ENCODE data around the gene TOB1.
A peak's percentile ranks its signal among the peaks of the same experiment; 100 is the strongest.
"Not testable (repeated sequence)": the region's sequence is repeated elsewhere in the genome, so short reads cannot be mapped to it uniquely, and the experiment has no call there.

The TOB1 gene

DNA sequence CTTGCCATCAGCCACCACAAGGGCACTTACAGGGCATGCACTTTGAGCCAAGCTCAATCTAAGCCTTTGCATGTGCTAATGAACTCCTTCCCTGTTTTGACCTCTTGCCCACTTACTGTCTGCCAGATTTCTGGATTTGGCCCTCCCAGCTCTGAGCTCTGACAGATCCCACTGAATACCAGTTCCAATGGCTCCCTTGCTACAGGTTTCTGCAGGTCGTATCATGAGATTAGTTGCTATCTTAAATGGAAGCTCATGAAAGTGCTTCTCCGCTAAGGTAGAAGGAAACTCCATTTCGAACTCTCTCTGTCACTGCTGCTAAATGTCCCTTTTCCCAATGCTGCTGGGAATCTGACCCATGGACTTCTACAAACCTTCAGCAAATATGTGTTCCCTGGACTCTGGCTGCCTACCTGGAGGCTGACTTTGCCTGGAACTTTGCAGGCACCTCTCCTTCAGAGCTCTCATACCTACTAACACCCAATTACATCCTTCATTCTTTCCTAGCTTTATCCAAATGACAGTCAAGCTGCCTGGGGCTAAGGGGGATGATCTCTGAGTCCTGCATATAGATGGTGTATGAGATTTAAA is 23.5 kb upstream of the TOB1 start:
- TF ChIP-seq POLR2A (IDR thresholded peaks at IDR 0.05; ENCODE audit: low read length) = no peak
- no peak for TF ChIP-seq GATA1 (IDR thresholded peaks at IDR 0.05; ENCODE audit: low read depth, low read length)
- DNase-seq = no peak

DNA sequence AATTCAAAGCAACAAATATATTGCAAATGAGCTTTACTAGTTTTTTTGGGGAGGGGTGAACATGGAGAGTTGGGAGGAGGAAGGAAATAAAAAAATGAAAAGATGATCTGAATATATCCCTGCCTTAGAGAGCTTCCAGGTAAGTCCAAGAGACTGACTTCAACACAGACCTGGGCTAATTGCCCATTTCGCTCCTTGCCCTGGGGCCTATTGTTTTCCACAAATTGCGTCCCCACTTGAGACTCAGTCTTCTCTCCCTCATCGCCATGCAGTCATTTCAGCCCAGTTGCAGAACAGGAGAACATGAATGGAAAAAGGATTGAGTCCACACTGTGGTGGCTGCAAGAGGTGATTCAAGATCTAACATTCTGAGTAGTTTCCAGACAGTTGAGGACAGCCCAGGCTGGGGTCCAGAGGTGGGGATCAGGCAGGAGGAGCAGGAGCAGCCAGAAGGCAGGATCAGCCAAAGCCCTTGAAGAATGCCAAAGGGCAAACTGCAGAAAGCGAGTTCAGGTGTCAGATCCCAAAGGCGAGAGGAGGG is 21.6 kb upstream of the TOB1 start:
- DNase-seq = no peak
- TF ChIP-seq POLR2A (IDR thresholded peaks at IDR 0.05; ENCODE audit: low read length) (no peak), GATA1 (IDR thresholded peaks at IDR 0.05; ENCODE audit: low read depth, low read length) (no peak)

DNA sequence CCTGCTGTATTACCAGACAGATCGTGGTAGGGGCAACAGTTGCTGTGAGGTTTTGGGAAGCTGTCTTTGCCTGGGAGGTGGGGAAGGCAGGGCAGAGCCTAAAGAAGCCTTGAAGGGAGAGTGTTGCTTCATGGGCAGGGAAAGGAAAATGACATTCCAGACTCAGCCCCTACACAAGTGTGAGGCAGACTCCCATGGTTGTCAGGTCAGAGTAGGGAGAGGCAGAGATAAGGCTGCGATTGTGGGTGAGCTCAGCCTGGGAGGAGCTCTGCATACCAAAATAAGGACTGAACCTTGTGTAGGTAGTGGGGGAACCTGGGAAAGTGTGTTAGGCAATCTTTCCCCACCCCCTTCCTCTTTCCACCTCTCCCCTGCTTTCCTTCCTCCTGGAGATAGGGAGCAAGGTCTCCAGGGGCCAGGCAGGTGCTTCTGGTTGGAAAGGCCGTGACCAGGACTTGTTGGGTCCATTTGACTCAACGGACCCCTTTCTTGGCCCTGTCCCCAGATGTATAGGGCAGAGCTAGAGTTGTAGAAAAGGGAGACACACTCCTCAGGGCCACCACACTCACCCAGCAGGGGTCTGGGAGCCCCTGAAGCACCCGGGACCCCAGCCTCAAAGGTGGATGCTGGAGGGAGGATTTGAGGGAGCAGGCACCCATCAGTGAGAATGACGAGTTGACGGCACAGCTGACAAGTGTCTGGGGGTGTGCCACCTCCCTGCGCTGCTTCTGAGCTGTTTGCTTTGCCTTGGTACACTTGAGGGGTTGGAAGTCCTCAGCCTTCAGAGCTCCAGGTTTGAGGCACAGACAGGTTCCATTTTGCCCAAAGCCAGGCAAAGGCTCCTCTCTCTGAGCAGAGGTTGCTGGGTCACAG is 18.5 kb upstream of the TOB1 start:
- TF ChIP-seq GATA1 (IDR thresholded peaks at IDR 0.05; ENCODE audit: low read depth, low read length) (no peak), POLR2A (IDR thresholded peaks at IDR 0.05; ENCODE audit: low read length) (no peak)
- DNase-seq = peak in 1 of 2 experiments; percentile 14

DNA sequence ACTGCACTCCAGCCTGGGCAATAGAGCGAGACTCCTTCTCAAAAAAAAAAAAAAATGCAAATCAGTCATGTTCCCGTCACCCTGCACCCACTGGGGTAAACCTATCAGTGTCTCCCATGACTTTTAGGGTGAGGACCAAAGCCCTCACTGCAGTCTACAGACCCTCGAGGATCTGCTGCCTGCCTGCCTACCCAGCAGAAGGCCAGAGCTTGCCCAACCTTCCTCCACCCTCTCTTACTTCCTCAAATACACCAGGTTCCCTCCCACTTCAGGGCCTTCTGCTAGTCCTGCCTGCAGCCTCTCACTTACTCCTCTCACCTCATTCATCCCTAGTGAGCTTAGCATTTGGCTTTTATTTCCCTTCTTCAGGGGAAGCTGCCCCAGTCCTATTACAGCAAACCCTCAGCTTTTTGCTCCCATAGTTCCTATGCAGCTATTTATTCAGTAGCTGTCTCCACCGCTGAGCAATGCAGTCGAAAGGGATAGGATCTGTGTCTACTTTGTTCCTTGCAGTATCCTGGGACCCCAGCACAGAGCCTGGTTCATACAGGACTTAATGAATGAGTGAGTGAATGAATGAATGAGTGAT is 17.8 kb upstream of the TOB1 start:
- DNase-seq = no peak
- TF ChIP-seq GATA1 (IDR thresholded peaks at IDR 0.05; ENCODE audit: low read depth, low read length) (no peak), POLR2A (IDR thresholded peaks at IDR 0.05; ENCODE audit: low read length) (no peak)

DNA sequence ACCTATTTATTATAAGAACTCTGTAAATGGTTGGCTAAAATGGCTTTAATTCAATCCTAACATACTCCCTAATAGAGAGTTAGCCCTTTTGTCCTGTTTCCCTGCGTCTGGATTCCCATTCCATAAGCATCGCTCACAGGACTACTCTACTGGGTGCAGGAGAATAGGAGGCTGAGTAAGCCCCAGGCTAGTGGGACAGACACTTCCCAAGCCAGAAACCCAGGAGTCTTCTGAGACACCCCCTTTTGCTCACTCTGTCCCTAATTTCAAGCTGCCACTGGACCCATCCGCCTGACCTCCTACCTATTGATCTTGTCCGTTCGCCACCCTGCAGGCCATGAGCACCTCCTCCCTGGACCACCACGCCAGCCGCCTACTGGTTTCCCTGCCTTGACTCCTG is 16.7 kb upstream of the TOB1 start:
- TF ChIP-seq POLR2A (IDR thresholded peaks at IDR 0.05; ENCODE audit: low read length) = no peak
- no peak for TF ChIP-seq GATA1 (IDR thresholded peaks at IDR 0.05; ENCODE audit: low read depth, low read length)
- DNase-seq = no peak

DNA sequence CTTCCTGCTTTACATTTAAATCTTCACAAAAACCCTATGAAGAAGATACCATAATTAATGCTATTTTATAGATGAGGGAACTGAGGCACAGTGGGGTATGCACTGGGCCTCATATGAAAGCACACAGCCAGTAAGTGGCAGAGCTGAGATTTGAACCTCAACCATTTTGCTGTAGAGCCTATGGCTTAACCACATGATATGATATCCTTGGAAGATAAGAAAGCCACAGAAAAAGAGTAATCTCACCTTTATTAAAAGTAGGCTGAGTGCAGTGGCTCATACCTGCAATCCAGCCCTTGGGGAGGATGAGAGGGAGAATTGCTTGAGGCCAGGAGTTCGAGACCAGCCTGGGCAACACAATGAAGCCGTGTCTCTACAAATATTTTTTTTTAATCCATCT is 15.0 kb upstream of the TOB1 start:
- no peak for TF ChIP-seq POLR2A (IDR thresholded peaks at IDR 0.05; ENCODE audit: low read length)
- TF ChIP-seq GATA1 (IDR thresholded peaks at IDR 0.05; ENCODE audit: low read depth, low read length) = no peak
- DNase-seq = no peak

DNA sequence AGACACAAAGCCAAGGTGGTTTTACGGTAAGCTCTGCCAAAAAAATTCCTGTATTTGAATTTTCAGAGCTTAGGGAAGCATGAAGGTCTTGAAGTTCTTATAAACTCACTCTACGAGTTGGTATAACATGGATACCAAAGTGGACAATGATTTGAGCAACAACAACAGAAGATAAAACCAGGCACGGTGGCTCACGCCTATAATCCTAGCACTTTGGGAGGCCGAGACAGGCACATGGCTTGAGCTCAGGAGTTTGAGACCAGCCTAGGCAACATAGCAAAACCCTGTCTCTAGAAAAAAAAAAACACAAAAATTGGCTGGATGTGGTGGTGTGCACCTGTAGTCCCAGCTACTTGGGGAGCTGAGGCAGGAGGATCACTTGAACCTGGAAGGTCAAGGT is 12.9 kb upstream of the TOB1 start:
- no peak for DNase-seq
- TF ChIP-seq GATA1 (IDR thresholded peaks at IDR 0.05; ENCODE audit: low read depth, low read length) = no peak
- no peak for TF ChIP-seq POLR2A (IDR thresholded peaks at IDR 0.05; ENCODE audit: low read length)

DNA sequence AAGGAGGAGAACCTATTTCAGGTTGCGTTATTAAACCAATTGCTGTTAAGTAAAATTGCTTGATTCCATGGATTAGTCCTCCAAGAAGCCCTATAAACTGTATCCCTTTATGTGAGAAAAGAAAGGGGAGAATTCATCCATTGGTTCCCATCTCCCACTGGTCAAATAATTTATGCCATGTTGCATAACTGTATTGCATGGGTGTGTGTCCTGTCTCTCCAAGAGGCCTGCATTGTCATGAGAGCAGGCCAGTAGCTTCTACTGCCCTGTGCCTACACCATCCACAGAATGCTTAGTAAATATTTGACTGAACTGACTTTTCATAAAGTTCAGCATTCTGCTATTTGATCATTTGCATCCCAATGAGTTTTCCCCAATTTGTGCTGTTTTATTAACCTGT is 11.7 kb upstream of the TOB1 start:
- DNase-seq = no peak
- TF ChIP-seq GATA1 (IDR thresholded peaks at IDR 0.05; ENCODE audit: low read depth, low read length) = no peak

DNA sequence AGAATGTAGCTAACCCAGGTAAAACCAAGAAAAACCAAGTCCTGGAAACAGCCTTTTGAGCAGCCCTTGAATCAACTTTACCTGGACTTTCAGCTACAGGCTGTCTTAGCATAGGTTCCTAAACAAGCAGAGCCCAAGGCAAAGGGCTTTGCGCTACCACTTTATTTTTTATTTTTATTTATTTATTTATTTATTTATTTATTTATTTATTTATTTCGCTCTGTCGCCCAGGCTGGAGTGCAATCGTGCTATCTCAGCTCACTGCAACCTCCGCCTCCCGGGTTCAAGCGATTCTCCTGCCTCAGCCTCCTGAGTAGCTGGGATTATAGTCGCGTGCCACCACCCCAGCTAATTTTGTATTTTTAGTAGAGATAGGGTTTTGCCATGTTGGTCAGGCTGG is 10.9 kb upstream of the TOB1 start:
- not testable (repeated sequence) for DNase-seq

DNA sequence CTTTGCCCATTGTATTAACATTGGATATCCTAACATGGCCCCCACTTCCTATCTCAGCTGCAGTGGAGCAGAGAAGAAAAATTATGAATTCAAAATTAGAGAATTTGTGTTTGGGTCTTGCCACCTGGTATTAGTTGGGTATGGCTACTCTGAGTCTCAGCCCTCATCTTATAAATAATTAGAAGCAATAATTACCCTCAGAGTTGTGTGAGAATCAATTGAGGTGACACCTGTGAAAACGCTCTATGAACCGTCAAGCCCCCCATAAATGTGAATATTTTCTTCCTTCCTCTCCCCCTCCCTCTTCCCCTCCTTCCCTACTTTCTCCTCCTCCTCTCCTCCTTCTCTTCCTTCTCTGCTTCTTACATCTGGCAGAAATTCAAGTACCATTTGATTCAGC is 8.9 kb upstream of the TOB1 start:
- no peak for DNase-seq
- TF ChIP-seq GATA1 (IDR thresholded peaks at IDR 0.05; ENCODE audit: low read depth, low read length) (no peak), POLR2A (IDR thresholded peaks at IDR 0.05; ENCODE audit: low read length) (no peak)

DNA sequence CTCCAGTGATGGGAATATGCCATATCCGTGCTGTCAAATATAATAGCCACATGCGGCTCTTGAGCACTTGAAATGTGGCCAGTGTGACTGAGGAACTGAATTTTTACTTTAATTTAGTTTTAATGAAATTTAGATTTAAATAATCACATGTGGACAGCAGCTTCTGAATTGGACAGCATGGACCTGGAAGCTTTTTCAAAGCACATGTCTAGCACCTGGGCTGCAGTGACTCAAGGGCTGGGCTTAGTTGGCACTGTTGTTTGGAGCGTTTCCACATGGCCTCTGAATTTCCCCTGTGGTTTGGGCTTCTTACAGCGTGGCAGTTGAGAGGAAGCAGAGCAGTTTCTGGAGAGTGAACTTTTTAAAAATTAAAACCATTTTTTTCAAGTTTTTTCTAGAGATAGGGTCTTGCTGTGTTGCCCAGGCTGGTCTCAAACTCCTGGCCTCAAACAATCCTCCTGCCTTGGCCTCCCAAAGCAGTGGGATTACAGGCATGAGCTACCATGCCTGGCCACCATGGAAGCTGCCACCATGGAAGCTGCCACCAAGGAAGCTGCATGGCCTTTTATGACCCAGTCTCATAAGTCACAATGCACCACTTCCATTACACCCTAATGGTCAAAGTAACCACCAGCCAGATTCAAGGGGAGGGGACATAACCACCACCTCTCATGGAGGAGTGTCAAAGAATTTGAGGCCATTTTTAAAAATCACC is 6.7 kb upstream of the TOB1 start:
- DNase-seq = no peak
- TF ChIP-seq GATA1 (IDR thresholded peaks at IDR 0.05; ENCODE audit: low read depth, low read length) = no peak
- no peak for TF ChIP-seq POLR2A (IDR thresholded peaks at IDR 0.05; ENCODE audit: low read length)

DNA sequence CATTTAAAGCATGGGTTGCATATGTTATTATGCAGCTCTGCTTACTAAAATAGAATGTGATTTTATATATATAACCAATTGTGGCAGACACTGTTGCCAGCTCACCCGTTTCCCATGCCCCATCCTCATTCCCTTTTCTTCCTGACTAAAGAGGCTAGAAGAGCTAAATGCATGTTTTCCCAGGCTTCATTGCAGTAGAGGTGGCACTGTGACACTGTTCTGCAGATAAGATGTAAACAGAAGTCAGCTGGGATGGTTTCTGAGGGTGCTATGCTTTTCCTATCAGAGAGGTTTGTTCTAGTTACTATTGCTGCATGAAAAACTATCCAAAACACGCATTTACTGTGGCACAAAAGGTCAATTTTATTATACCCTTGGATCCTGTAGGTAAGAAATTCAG is 5.7 kb upstream of the TOB1 start:
- DNase-seq = no peak
- TF ChIP-seq GATA1 (IDR thresholded peaks at IDR 0.05; ENCODE audit: low read depth, low read length) = no peak

DNA sequence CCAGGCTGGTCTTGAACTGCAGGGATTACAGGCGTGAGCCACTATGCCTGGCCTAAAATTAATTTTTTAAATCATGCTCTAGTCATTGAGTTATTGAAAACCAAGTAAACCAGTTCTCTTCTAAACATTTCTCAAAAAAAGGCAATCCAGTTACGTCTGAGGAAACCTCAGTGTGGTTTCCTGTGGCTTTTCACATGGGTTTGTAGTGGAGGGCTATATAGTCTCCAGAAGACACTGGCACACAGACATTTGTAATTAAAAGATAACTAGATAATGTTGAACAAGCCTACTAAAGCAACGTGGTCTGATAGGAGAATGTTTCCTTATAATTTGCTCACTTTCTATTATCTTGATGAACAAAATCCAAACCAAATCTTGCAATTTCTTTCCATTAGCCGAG is 5.2 kb upstream of the TOB1 start:
- no peak for DNase-seq
- TF ChIP-seq GATA1 (IDR thresholded peaks at IDR 0.05; ENCODE audit: low read depth, low read length) = no peak
- TF ChIP-seq POLR2A (IDR thresholded peaks at IDR 0.05; ENCODE audit: low read length) = no peak

DNA sequence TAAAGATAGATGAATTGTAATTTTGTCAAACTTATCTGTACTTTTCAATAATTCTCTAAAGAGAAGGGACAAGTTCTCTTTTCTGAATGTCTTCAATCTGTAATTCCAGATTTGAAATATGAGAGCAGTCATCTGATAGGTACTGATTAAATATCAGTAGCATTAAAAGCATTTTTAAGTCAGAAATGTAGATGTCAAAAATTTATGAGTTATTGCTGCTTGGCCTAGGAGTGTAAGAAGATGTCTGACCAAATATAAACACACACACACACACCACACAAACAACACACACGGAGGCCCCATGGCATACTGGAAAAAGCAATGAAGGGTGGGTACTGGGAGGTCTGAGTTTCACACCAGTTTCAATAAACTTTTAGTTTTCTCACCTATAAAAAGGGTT is 2.4 kb upstream of the TOB1 start:
- TF ChIP-seq GATA1 (IDR thresholded peaks at IDR 0.05; ENCODE audit: low read depth, low read length) (no peak), POLR2A (IDR thresholded peaks at IDR 0.05; ENCODE audit: low read length) (no peak)
- DNase-seq = no peak
